Stimulated activated CD8-positive, alpha-beta memory T cell treated with anti-CD3 and anti-CD28 coated beads, Interleukin-12 subunit alpha, Interleukin-12 subunit beta, amount 100 ng/mL, for 24 hours (primary cell): ENCODE data around the gene URI1.

ENCODE experiments used
- DNase-seq: peaks from one replicate; pipeline ENCODE4 v3.0.0-alpha.2; 2020; ENCODE audit errors: extremely low read depth

The URI1 gene

GRCh38 chr19:30056580-30056979 is 114.5 kb downstream of the URI1 start:
- no peak for DNase-seq

- no peak for DNase-seq
These were observed 117.9 kb downstream of the URI1 start for GRCh38 chr19:30059741-30060457.

- no peak for DNase-seq
These were observed 118.6 kb downstream of the URI1 start for GRCh38 chr19:30060531-30061222.

GRCh38 chr19:30061223-30062064 is 119.4 kb downstream of the URI1 start:
- no peak for DNase-seq

GRCh38 chr19:30062065-30062906 is 120.2 kb downstream of the URI1 start:
- no peak for DNase-seq

GRCh38 chr19:30062907-30063649 is 121.0 kb downstream of the URI1 start:
- no peak for DNase-seq

- no peak for DNase-seq
These were observed 121.8 kb downstream of the URI1 start for GRCh38 chr19:30063650-30064347.

- no peak for DNase-seq
These were observed 122.3 kb downstream of the URI1 start for GRCh38 chr19:30064348-30064699.

GRCh38 chr19:30064771-30065494 is 122.9 kb downstream of the URI1 start:
- DNase-seq = no peak

GRCh38 chr19:30065680-30066606 is 123.9 kb downstream of the URI1 start:
- DNase-seq = no peak
